NCI-H82 (cell line): ENCODE measurements around the gene RBM14.
"Not testable (repeated sequence)": the region's sequence is repeated elsewhere in the genome, so short reads cannot be mapped to it uniquely, and the experiment has no call there.

Experiments
- DNase-seq: peaks from one replicate; lab custom pipeline; 2025; lab: John Stamatoyannopoulos, UW

The RBM14 gene

DNA sequence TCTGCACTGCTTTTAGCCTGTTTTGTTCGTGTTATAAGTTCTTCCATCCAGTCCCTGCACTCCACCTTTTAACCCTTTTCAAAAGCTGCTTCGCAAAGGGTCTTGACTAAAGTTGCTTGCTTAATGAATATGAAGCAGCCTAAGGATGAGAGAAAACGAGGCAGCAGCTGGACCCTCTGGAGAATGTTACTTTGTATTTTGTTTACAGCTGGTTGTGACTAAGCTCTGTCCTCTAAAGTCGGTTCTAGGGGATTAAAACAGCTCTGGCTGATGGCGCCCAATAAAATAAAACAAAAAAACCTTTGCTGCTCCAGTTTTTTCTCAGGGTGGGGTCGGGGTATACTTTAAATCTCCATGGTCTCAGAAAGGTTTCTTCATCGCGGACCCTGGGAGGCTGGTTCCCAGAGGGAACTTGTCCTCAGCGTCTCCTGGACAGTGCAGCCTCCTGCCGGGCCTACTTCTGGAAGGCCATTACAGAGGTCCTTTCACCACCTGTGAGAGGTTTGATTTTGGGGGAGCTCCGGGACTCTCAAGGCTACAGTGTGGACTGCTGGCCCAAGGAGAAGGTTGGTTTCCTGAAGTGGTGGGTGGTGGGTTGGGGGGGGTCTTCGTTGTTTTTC, 21.2 kb downstream of the RBM14 start:
- peak; percentile 75 for DNase-seq

DNA sequence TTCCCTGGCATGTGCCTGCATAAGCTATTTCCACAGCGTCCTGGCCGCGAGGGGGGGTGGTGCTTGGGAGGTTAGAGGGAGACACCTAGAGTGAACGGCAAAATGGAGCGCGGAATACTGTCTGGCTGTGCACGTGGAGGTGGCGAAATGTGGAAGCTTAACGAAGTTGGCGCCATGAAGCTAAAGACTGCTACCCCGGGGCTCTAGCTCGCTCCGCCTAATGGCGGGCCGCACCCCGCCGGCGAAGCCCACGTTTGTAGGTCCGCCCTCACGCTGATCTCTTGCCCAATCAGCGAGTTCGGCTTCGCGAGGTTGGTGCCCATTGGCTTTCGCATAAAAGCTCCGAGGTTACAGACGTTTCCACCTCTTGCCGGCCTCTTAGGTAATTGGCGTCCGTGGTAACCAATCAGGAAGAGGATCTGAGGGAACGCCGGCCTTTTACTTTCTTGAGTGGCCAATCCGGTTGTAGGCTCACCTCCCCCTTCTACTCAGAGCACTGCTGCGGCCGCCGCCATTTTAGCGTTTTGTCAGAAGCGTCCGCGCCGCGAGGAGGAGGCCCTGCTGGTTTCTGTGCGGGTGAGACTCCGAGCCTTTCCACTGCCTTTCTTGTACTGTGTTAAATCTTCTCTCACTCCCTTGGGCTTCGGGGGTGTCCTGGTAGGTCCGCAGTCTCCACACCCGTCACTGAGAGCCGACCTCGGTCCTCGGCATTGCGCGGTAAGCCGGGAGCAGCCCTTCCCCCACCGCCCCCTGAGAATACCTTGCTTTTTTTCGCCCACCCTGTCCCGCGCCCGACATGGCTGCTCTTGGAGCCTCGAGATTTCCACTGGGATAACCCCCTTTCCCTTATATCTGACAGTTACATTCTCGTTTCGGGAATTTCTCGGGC, 22.0 kb downstream of the RBM14 start, which contains the start of gene RBM4:
TSS of gene RBM4 (plus strand) at position 527 of the 889 bp plus-strand sequence. CDS start 1,009 bp downstream, outside the sequence.
- DNase-seq: peak; percentile 99

DNA sequence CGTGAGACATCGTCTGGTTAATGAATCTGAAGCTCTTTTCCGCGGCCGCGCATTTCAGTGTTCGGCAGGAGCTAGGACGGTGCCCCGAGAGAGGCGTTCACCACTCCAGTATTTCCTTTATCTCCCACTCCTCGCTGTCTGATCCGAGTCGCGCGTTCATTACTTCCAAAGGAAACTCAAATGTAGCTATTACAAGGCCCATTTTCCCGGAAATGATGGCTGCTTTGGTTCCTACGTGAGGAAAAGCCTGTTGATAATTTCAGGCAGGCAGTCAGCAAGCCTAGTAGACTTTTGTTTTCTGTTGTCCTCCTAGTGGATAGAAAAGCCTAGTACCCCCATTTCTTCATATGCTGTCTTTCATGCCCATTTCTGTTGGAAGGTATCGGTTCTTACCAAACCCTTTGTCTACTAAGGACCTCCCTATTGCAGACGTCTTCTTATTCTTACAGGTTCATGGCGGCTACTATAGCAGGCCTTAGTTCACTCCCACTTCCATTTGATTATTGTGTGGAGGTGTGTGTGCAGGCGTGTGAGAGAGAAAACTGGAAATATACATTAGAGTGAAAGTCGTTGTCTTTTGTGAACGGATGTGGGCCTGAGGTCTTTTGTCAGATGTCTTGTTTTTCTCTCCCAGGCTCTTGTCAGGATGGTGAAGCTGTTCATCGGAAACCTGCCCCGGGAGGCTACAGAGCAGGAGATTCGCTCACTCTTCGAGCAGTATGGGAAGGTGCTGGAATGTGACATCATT, 22.8 kb downstream of the RBM14 start:
- peak; percentile 49 for DNase-seq

DNA sequence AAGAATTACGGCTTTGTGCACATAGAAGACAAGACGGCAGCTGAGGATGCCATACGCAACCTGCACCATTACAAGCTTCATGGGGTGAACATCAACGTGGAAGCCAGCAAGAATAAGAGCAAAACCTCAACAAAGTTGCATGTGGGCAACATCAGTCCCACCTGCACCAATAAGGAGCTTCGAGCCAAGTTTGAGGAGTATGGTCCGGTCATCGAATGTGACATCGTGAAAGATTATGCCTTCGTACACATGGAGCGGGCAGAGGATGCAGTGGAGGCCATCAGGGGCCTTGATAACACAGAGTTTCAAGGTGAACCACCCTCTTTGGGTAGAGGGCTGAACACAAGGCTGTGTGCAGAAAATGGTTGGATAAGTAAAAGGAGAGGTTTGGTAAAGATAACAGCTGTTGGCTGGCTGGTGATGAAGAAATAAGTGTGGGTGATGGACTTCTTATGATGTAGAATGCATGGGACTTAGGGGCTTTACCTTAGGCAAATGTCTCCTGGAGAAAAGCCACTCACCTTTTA, 23.4 kb downstream of the RBM14 start:
- DNase-seq: not testable (repeated sequence)

- no peak for DNase-seq
Measured at GRCh38 chr11:66641834-66642233, 25.4 kb downstream of the RBM14 start.

DNA sequence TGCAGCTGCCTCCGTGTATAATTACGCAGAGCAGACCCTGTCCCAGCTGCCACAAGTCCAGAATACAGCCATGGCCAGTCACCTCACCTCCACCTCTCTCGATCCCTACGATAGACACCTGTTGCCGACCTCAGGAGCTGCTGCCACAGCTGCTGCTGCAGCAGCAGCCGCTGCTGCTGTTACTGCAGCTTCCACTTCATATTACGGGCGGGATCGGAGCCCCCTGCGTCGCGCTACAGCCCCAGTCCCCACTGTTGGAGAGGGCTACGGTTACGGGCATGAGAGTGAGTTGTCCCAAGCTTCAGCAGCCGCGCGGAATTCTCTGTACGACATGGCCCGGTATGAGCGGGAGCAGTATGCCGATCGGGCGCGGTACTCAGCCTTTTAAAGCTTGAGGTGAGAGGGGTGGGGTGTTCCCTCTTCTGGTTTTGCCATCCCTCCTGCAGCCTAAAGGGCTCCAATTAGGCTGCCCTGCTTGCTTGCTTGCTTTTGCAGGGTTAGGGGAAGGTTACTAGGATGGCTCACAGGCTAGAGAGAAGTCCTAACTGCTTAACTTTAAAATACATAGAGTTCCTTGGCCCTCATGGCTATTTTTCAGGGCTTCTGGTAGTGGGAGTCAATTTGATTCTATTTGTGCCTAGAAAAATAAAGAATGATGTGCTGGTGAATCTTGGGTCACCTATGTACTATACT, 27.5 kb downstream of the RBM14 start:
- DNase-seq: no peak

- no peak for DNase-seq
Measured at GRCh38 chr11:66646828-66647227, 30.4 kb downstream of the RBM14 start.

DNA sequence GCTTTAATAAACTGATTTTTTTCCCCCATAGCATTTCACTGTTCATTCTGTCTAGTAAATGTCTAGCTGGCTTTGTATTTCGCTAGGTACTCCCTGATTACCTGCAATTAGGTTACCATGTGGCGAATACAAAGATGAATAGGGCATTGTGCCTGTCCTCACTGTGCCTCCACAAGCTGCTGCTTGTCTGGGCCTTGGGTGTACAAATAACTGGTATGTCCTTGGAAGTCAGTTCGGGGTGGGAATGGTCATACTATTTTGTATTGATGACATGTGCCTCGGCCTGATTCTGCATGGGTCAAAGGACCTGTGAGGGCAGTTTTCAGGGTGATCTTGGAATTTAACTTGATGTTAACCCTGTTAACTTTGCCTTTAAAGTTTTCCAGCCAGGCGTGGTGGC, 33.5 kb downstream of the RBM14 start:
- no peak for DNase-seq

DNA sequence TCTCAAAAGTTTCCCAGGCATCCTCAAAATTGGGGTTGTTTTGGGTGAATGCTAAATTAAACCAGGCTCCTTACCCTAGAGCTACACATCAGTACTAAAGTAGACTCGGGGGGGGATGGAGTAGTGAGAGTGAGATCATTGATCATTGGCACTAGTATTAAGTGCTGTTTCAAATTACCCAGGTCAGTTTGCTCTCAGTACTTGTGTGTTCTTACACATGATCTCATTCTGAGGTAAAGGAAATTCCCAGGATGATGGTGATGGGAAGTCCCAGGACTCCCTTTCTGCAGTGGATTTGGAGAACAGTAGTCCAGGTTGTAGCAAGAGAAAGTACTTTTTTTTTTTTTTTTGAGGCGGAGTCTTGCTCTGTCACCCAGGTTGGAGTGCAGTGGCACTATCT, 34.6 kb downstream of the RBM14 start:
- DNase-seq: no peak

DNA sequence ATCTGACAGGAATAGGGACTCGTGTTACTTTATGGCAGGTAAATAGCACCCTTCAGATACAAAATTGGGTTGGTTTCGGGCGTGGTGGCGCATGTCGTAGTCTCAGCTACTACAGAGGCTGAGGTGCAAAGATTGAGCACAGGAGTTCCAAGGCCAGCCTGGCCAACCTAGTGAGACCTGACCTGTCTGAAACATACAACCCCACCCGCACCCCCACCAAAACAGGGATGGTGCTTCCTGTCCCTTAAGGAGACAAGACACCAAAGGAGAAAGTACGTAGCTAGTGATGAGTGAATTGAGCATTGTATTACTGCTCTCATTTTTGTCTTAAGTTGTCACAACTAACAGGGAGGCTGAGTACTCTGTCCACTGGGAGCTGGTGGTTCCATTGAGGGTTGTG, 36.2 kb downstream of the RBM14 start:
- no peak for DNase-seq

GRCh38 chr11:66653123-66653522, 36.7 kb downstream of the RBM14 start:
- no peak for DNase-seq

DNA sequence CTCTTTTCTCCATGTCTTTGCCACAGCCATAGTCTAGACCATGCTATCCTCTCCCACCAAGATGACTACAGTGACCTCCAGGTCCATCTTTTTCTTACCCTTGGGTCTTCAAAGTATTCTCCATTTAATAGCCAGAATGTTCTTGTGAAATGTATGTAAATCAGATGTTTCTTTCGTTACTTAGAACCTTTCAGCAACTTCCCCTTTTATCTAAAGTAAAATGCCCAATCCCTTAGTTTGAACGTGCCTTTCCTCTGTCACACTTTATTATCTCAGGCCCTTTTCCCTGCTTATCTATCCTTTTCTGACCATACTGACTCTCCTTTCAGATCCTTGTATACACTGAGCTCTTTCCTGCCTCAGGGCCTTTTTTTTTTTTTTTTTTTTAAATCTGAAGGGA, 43.3 kb downstream of the RBM14 start:
- DNase-seq: no peak

DNA sequence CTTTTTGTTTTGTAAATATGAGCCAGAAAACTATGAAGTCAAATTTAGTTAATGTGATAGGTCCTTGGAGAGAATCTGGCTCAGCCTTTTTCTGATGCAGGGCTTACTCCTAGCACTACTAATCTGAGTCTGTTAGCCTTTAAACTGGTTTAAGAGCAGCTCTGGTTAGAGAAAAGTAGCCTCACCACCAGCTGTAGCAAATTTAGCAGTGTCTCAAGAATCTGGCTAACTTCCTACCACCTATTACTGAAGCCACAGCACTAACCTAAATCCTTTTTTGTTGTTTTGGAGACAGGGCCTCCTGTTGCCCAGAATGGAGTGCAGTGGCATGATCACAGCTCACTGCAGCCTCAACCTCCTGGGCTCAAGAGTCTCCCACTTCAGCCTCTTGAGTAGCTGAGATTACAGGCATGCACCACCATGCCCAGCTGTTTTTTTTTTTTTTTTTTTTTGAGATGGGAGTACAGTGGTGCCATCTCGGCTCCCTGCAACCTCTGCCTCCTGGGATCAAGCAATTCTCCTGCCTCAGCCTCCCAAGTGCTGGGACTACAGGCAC, 47.4 kb downstream of the RBM14 start:
- DNase-seq: peak; percentile 36

- DNase-seq: no peak
Measured at GRCh38 chr11:66665369-66665768, 48.9 kb downstream of the RBM14 start.

DNA sequence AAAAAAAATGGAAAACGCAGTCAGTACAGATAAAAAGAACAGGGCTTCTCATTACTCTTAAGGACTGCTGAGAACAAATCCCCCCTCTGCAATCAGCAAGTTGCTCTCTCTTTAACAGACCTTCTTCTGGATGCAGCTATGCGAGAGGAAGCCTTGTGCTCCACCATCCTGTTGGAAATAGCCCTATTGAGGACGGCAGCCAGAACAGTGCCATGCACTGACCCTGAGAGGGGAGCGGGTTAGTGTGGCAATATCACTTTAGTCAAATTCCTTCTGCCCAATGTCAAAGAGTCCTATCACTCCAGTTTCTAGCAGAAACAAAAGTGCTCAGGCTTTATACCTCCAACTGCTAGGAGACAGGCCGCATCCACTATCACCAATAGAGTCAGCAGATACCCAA, 54.4 kb downstream of the RBM14 start:
- DNase-seq: no peak

DNA sequence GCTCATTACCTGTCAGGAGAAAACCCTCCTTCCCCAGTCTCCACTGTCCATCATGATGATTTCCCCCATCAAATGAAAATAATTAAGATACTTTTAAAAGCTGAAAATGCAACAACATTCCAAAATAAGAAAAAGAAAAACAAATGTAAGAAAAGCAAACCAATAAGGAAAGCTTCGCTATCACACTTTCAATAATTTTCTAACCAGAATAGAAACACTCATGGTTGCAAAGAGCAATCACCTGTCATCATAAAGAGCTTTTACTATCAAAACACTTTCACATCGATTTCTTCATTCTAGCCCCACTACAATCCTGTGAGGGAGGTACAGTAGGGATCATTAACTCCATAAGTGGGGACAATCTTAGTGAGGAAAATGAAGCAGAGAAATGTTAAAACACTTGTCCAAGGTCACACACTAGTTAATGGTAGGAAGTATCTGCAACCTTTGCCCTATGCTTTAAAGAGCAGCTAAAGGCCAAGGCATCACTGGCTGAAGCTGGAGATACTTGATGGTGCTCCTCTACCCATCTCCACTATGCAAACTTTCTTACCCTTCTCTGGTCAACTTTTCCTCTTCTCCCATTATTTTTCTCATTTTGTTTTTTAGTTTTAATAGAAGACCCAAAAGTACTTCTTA, 58.7 kb downstream of the RBM14 start:
- DNase-seq: no peak

DNA sequence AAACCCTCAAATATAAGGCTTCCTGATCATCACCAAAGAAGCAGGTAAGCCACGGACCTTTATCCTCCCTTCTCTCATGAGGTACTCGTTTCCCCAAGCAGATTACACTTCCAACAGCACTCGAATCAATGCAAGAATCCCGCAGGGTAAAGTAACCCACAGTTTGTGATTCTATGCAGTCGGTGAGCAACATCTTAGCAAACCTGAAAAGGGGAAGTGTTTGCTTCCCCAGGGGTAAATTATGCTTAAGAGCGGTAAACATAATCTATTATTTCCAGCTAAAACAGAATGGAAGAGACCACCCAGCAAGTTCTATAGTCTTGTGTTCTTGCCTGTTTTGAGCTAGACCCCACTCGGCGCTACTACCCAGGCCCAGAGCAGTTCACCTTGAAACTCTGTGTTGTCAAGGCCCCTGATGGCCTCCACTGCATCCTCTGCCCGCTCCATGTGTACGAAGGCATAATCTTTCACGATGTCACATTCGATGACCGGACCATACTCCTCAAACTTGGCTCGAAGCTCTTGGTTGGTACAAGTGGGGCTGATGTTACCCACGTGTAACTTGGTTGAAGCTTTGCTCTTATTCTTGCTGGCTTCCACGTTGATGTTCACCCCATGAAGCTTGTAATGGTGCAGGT, 60.0 kb downstream of the RBM14 start:
- no peak for DNase-seq
